HK-2 (cell line): Measurements from ENCODE around the gene ISOC2.
"Not testable (repeated sequence)": the region's sequence is repeated elsewhere in the genome, so short reads cannot be mapped to it uniquely, and the experiment has no call there.

Experiments used
- DNase-seq: peaks from one replicate; pipeline ENCODE4 v3.0.0-alpha.2; 2018; ENCODE audit not compliant: unreplicated experiment

ISOC2 gene

DNA sequence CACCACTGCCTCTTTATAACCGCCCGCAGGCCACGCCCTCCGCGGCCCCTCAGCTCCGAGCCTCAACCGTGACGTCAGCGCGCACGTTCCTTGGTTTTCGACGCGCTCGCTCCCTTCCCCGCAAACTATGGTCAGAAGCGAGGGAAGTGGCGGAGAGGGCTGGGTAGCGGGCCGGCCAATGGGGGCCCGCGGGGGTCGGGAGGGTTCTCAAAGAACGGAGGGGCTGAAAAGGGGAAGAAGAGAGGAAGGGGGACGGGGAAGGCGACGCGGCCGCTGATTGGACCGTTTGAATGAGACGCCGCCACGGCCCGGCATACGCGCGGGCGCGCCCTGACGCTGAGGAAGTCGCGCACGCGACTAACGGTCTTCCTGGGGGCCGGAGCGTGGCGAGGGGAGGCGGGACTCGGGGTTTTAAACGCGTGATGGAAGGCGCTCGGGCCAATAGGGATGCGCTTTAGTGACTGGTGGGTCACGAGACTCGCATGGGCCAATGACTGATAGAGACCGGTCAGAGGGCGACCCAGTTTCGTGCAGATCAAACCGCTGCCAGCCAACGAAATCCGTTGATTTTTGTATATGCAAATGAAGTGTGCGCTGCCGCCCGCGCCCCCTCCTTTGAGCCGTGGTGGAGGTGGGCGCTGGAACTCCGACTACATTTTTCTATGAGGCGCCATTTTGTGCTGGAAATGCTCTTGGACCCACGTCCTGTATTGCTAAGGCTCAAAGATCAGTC lies 53.5 kb downstream of the ISOC2 start:
- peak; percentile 99 for DNase-seq

DNA sequence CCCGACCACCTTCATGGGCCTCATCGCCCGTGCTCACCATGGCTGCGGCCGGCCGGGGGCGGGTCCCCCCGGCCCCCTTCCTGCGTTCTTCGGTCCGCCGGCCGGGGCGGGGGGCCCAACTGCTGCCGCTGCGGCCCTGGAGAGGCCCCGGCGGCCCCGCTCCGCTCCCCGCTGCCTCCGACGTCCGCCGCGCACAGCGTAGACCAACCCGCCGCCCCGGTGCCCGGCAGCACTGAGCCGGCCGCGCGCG lies 54.0 kb downstream of the ISOC2 start, which contains the start of gene UBE2S:
UBE2S (minus strand) TSS at position 239 of the 250 bp plus-strand sequence; CDS start at position 40, 199 bp downstream.
- DNase-seq, result not testable (repeated sequence)

DNA sequence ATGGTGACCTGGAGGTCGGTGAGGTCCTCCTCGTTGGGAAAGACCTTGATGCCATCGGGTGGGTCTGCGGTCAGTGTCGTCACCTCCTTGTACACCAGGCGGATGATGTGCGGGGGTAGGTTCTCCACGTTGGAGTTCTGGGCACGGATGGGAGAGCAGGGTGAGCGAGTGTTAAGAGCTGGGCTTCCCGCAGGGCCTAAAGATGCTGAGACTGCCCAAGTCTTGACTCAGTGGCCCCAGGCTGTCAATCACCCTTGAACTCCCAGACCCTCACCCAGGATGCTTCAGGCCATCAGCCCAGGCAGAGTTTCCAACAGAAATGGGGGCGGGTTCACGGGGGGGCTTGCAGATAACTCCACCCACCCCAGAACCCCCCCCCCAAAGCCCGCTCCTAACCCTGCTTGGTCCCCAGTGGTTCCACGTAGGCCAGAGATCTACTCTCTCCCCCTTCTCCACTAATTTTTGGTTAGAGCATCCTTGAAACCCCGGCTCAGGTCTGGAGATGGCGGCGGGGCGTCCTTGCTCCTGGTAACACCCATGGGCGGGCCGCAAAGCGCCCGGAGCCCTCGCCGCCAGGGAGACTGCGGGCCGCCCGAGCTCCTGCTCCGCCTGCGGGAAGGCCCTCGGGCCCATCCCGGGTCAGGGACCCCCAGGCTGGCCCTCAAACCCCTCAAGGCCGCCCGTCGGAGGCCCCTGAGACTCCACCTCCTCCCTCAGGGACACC lies 54.5 kb downstream of the ISOC2 start:
- DNase-seq, result peak; percentile 42

DNA sequence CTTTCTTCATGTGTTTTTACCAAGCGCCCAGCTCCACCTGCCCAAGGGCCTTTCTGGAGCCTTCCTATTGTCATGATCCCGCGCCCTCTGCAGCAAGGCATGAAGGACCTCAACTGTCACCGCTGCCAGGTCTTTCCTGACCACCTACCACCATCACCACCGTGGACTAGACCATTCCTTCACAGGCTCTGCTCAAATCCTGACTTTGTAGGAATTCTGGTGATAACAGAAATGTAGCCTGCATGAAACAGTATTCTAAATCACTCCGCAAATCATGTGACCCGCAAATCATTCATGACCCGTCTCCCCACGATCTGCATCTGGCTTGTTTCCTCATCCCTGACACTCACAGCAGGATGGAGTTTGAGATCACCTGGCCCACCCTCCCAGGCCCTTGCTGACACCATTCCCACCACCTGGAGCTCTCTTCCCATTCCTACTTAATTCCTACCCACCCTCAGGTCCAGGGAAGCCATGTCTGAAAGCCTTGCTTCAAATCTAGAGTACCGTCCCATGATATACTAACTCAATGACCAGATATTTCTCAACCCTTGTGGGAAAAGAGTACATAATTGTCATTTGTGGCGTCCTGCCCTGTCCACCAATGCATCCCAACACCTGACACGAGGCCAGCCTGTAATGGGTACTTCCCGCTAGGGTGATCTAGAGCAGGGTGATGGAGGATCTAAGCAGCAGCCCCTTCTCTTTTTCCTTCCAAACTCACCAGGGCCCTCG lies 55.2 kb downstream of the ISOC2 start:
- no peak for DNase-seq

DNA sequence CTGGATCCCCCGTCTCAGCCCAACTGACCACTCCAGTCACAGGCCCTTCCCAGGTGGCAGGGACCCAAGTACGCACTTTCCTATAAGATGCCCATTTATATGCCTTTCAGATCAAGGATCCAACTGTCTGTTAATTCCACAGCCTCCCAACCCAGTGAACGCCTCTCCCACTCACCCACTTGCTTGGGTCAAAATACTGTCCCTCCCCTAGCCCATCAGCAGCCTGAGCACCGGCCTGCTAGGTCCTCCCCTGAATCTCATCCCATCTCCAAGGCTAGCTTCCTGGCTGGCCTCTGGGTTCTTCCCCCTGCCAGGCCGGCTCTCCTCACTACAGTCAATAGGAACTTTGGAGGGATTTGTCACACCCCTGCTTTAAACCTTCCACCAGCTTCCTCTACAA lies 55.8 kb downstream of the ISOC2 start:
- DNase-seq, result no peak
